NCI-H1417 (cell line): ENCODE measurements around the gene VDR.

Experiments used
- DNase-seq, 3 experiments: peaks; one replicate each; lab custom pipeline; 2025; lab: John Stamatoyannopoulos, UW

Gene VDR

GRCh38 chr12:47930634-47931033 lies 25.8 kb upstream of the VDR start:
- no peak for DNase-seq

GRCh38 chr12:47927346-47927745 lies 22.6 kb upstream of the VDR start:
- no peak for DNase-seq

- no peak for DNase-seq
Observed at GRCh38 chr12:47921907-47922306, 17.1 kb upstream of the VDR start.

- no peak for DNase-seq
Observed at GRCh38 chr12:47920913-47921312, 16.1 kb upstream of the VDR start.

GRCh38 chr12:47913081-47913480 lies 8.3 kb upstream of the VDR start:
- no peak for DNase-seq

GRCh38 chr12:47912556-47912955 lies 7.8 kb upstream of the VDR start:
- DNase-seq, result no peak

- DNase-seq, result no peak
Observed at GRCh38 chr12:47910981-47911380, 6.2 kb upstream of the VDR start.

GRCh38 chr12:47910486-47910885 lies 5.7 kb upstream of the VDR start:
- no peak for DNase-seq

GRCh38 chr12:47909839-47910465 lies 5.2 kb upstream of the VDR start:
- no peak for DNase-seq

- DNase-seq, result no peak
Observed at GRCh38 chr12:47908738-47909137, 3.9 kb upstream of the VDR start.

GRCh38 chr12:47907851-47908454 lies 3.2 kb upstream of the VDR start:
- no peak for DNase-seq

GRCh38 chr12:47903927-47904712 lies 674 bp downstream of the VDR start:
- no peak for DNase-seq

- no peak for DNase-seq
Observed at GRCh38 chr12:47903151-47903611, 1.6 kb downstream of the VDR start.

- DNase-seq, result no peak
Observed at GRCh38 chr12:47902131-47902639, 2.6 kb downstream of the VDR start.

GRCh38 chr12:47901718-47902093 lies 3.1 kb downstream of the VDR start:
- DNase-seq, result no peak

GRCh38 chr12:47901063-47901717 lies 3.6 kb downstream of the VDR start:
- no peak for DNase-seq

- peak in 1 of 3 experiments; percentile 28 for DNase-seq
Observed at GRCh38 chr12:47900131-47901062, 4.4 kb downstream of the VDR start.

- DNase-seq, result no peak
Observed at GRCh38 chr12:47899466-47899865, 5.3 kb downstream of the VDR start.

GRCh38 chr12:47896633-47897032 lies 8.2 kb downstream of the VDR start:
- DNase-seq, result peak in 2 of 3 experiments; percentile 32 to 77

GRCh38 chr12:47896022-47896421 lies 8.8 kb downstream of the VDR start:
- DNase-seq, result no peak

- DNase-seq, result no peak
Observed at GRCh38 chr12:47894652-47895051, 10.1 kb downstream of the VDR start.
